CD4-positive, CD25-positive, alpha-beta regulatory T cell (primary cell): Measurements from ENCODE around the gene LRRFIP1. TPM values are rescaled to one million over a fixed set of nuclear protein-coding genes. Genes with fewer than 3 reads are reported as not detected.

Experiments used
- ATAC-seq, 2 donors: fragments of 150-1000 bp; cut with Tn5 transposase; one replicate each; pipeline ENCODE4 v1.10.0; 2021; ENCODE audit warnings: low read depth in 2 of 2, moderate number of reproducible peaks in 2 of 2, moderate library complexity in 1 of 2
- DNase-seq, 3 donors: peaks; one replicate each; pipeline versions ENCODE4 v3.0.0 to v3.0.0-alpha.2; 2012 to 2022; ENCODE audit warnings: mixed read lengths in 1 of 3
- H3K27ac ChIP-seq: one replicate; pipeline ENCODE4 v1.7.0; 2013; ENCODE audit warnings: mild to moderate bottlenecking, low read length; ENCODE audit not compliant: insufficient read depth, poor library complexity, severe bottlenecking
- H3K27me3 ChIP-seq: one replicate; pipeline ENCODE4 v1.7.0; 2013; ENCODE audit warnings: low read length; ENCODE audit not compliant: control insufficient read depth, insufficient read depth
- H3K36me3 ChIP-seq: one replicate; pipeline ENCODE4 v1.7.0; 2013; ENCODE audit warnings: mild to moderate bottlenecking, low read length, moderate library complexity; ENCODE audit not compliant: control insufficient read depth, insufficient read depth
- H3K4me1 ChIP-seq: 2 replicates; pipeline ENCODE4 v1.7.0; 2013; ENCODE audit warnings: mild to moderate bottlenecking, low read length; ENCODE audit not compliant: insufficient read depth, control insufficient read depth, poor library complexity, severe bottlenecking
- H3K4me3 ChIP-seq: one replicate; pipeline ENCODE4 v1.7.0; 2013; ENCODE audit warnings: low read depth, mild to moderate bottlenecking, low read length, moderate library complexity
- H3K9me3 ChIP-seq, 2 experiments: 1 replicate in 1 of 2; 2 replicates in 1 of 2; pipeline ENCODE4 v1.7.0; 2013; ENCODE audit warnings: low read length in 2 of 2, mild to moderate bottlenecking in 1 of 2, moderate library complexity in 1 of 2; ENCODE audit not compliant: control insufficient read depth in 2 of 2
- H3K27ac Mint-ChIP-seq, 3 donors: one replicate each; pipeline ENCODE4 v1.8.0; 2020 to 2022; ENCODE audit warnings: mild to moderate bottlenecking in 3 of 3, mixed read lengths in 3 of 3, moderate library complexity in 2 of 3
- H3K27me3 Mint-ChIP-seq: one replicate; pipeline ENCODE4 v1.8.0; 2022; ENCODE audit warnings: mild to moderate bottlenecking, mixed read lengths
- H3K36me3 Mint-ChIP-seq: one replicate; pipeline ENCODE4 v1.8.0; 2020; ENCODE audit warnings: mixed read lengths
- H3K4me1 Mint-ChIP-seq, 4 donors: one replicate each; pipeline ENCODE4 v1.8.0; 2020 to 2022; ENCODE audit warnings: mixed read lengths in 4 of 4, mild to moderate bottlenecking in 1 of 4
- H3K4me3 Mint-ChIP-seq, 4 donors: one replicate each; pipeline ENCODE4 v1.8.0; 2020 to 2022; ENCODE audit warnings: mild to moderate bottlenecking in 4 of 4, mixed read lengths in 4 of 4, moderate library complexity in 3 of 4
- H3K9me3 Mint-ChIP-seq, 7 donors: one replicate each; pipeline ENCODE4 v1.8.0; 2020 to 2022; ENCODE audit warnings: mixed read lengths in 7 of 7, mild to moderate bottlenecking in 3 of 7, moderate library complexity in 2 of 7
- polyA plus RNA-seq, 4 donors: library from polyadenylated mRNA; unstranded; fragments of 300-500 nt; fragmentation: Illumina TruSeq; gene quantifications; one replicate each; pipeline ENCODE4 v1.2.3, GENCODE V29; 2021
- total RNA-seq: library from RNA; stranded (reverse); gene quantifications from one replicate; pipeline ENCODE4 v1.2.3, GENCODE V29; 2022

The LRRFIP1 gene
- total and polyA plus RNA-seq, 5 donors from 2014 or later, result 69.4 to 183 (median 80.3) TPM

- H3K4me3 ChIP-seq, result no peak overlapping the region
- no peaks in the 10 kb centered on the region for H3K9me3 ChIP-seq
- ATAC-seq, result no peak
- H3K27me3 ChIP-seq, result no peaks in the 10 kb centered on the region
- Mint-ChIP-seq H3K9me3 (no peaks in the 10 kb centered on the region), H3K27me3 (no peaks in the 10 kb centered on the region), H3K27ac (peak overlapping the region in 1 of 3 donors; percentile 72), H3K4me3 (no peak overlapping the region), H3K36me3 (peaks cover 8% of the 10 kb centered on the region), H3K4me1 (peaks cover 39 to 52% (median 44%) of the 10 kb centered on the region in 4 donors)
- H3K36me3 ChIP-seq, result peaks cover 43% of the 10 kb centered on the region
- H3K27ac ChIP-seq, result no peak overlapping the region
- peaks cover 28% of the 10 kb centered on the region for H3K4me1 ChIP-seq
- DNase-seq, result no peak
These were observed 108.4 kb downstream of the LRRFIP1 start for GRCh38 chr2:237735798-237736197.

GRCh38 chr2:237736783-237737182 is 109.4 kb downstream of the LRRFIP1 start:
- peaks cover 21% of the 10 kb centered on the region for H3K4me1 ChIP-seq
- H3K36me3 ChIP-seq, result peaks cover 43% of the 10 kb centered on the region
- ATAC-seq, result no peak
- Mint-ChIP-seq H3K9me3 (no peaks in the 10 kb centered on the region), H3K4me3 (peak overlapping the region in 1 of 4 donors; percentile 15), H3K4me1 (peaks cover 34 to 50% (median 42%) of the 10 kb centered on the region in 4 donors), H3K27ac (peak overlapping the region in 1 of 3 donors; percentile 23), H3K27me3 (no peaks in the 10 kb centered on the region), H3K36me3 (peaks cover 8% of the 10 kb centered on the region)
- H3K4me3 ChIP-seq, result no peak overlapping the region
- no peaks in the 10 kb centered on the region for H3K27me3 ChIP-seq
- H3K9me3 ChIP-seq, result no peaks in the 10 kb centered on the region
- no peak for DNase-seq
- no peak overlapping the region for H3K27ac ChIP-seq

GRCh38 chr2:237737196-237737865 is 109.9 kb downstream of the LRRFIP1 start:
- peaks cover 33 to 51% (median 40%) of the 10 kb centered on the region in 4 donors for H3K4me1 Mint-ChIP-seq
- H3K4me3 Mint-ChIP-seq, result no peak overlapping the region
- H3K36me3 Mint-ChIP-seq, result peaks cover 8% of the 10 kb centered on the region
- Histone ChIP-seq H3K4me3 (no peak overlapping the region), H3K27me3 (no peaks in the 10 kb centered on the region), H3K4me1 (peaks cover 17% of the 10 kb centered on the region), H3K27ac (no peak overlapping the region), H3K36me3 (peaks cover 43% of the 10 kb centered on the region), H3K9me3 (no peaks in the 10 kb centered on the region)
- no peaks in the 10 kb centered on the region for H3K27me3 Mint-ChIP-seq
- H3K9me3 Mint-ChIP-seq, result no peaks in the 10 kb centered on the region
- DNase-seq, result no peak
- no peak for ATAC-seq
- peak overlapping the region; percentile 16 to 87 (median 56) for H3K27ac Mint-ChIP-seq

DNA sequence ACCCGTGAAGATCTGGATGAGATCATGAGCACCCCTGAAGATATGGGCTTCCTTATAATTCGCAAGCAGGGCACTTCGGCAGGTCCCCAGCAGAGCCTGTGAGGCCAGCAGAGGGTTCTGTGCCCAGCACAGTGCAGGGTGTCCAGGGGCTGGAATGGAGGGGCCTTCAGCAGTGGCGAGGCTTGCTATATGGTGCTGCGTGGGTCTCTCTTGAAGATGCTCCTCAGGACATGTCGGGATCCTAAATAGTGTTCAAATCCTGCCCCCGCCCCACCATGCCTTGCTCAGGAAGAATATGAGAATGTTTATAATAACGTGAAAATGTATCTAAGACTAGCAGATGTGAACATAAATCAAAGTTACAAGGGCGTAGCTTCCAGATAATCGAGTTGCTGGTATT is 110.9 kb downstream of the LRRFIP1 start:
- H3K27me3 Mint-ChIP-seq, result no peaks in the 10 kb centered on the region
- peak overlapping the region; percentile 16 to 56 (median 40) for H3K27ac Mint-ChIP-seq
- DNase-seq (no peak), ATAC-seq (no peak)
- H3K4me3 Mint-ChIP-seq, result no peak overlapping the region
- peaks cover 8% of the 10 kb centered on the region for H3K36me3 Mint-ChIP-seq
- peaks cover 27 to 51% (median 38%) of the 10 kb centered on the region in 4 donors for H3K4me1 Mint-ChIP-seq
- H3K9me3 ChIP-seq, result no peaks in the 10 kb centered on the region
- H3K36me3 ChIP-seq, result peaks cover 43% of the 10 kb centered on the region
- no peaks in the 10 kb centered on the region for H3K9me3 Mint-ChIP-seq
- H3K4me1 ChIP-seq, result peaks cover 12% of the 10 kb centered on the region
- H3K27me3 ChIP-seq, result no peaks in the 10 kb centered on the region
- no peak overlapping the region for H3K27ac ChIP-seq
- no peak overlapping the region for H3K4me3 ChIP-seq

GRCh38 chr2:237739101-237739500 is 111.7 kb downstream of the LRRFIP1 start:
- Mint-ChIP-seq H3K4me3 (no peak overlapping the region), H3K9me3 (no peaks in the 10 kb centered on the region), H3K4me1 (peaks cover 25 to 52% (median 40%) of the 10 kb centered on the region in 4 donors), H3K36me3 (peaks cover 8% of the 10 kb centered on the region), H3K27ac (peak overlapping the region in 2 of 3 donors; percentile 65 to 86), H3K27me3 (no peaks in the 10 kb centered on the region)
- no peak overlapping the region for H3K4me3 ChIP-seq
- peaks cover 43% of the 10 kb centered on the region for H3K36me3 ChIP-seq
- H3K4me1 ChIP-seq, result peaks cover 10% of the 10 kb centered on the region
- no peak for ATAC-seq
- no peaks in the 10 kb centered on the region for H3K9me3 ChIP-seq
- H3K27ac ChIP-seq, result no peak overlapping the region
- DNase-seq, result no peak
- H3K27me3 ChIP-seq, result no peaks in the 10 kb centered on the region

DNA sequence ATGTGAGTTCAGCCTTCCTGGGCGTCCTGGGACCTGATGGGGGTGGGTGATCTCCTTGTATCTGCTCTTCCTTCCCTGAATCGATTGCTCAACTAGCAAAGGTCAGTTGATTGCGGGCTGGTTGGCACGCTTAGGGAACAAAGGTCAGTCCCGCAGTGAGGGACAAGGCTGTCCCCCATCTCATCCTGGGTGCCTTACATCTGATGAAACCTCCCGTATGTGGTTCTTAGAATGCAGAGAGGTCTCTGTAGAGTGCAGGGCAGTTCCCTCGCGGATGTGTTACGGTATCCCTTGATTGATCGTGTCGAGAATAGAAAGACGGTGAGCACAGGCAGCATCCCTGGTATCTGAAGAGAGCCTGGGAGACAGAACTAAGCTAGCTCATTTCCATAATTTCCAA is 114.8 kb downstream of the LRRFIP1 start:
- Mint-ChIP-seq H3K4me3 (no peak overlapping the region), H3K9me3 (no peaks in the 10 kb centered on the region), H3K27me3 (no peaks in the 10 kb centered on the region), H3K27ac (peak overlapping the region; percentile 9 to 92 (median 86)), H3K36me3 (peaks cover 7% of the 10 kb centered on the region), H3K4me1 (peaks cover 24 to 61% (median 45%) of the 10 kb centered on the region in 4 donors)
- Histone ChIP-seq H3K4me1 (peaks cover 21% of the 10 kb centered on the region), H3K36me3 (peaks cover 23% of the 10 kb centered on the region), H3K4me3 (no peak overlapping the region), H3K27me3 (no peaks in the 10 kb centered on the region), H3K27ac (no peak overlapping the region), H3K9me3 (no peaks in the 10 kb centered on the region)
- ATAC-seq, result no peak
- no peak for DNase-seq

GRCh38 chr2:237742614-237743013 is 115.2 kb downstream of the LRRFIP1 start:
- H3K27ac Mint-ChIP-seq, result peak overlapping the region; percentile 33 to 92 (median 86)
- Histone ChIP-seq H3K27me3 (no peaks in the 10 kb centered on the region), H3K4me3 (no peak overlapping the region), H3K9me3 (no peaks in the 10 kb centered on the region), H3K4me1 (peaks cover 21% of the 10 kb centered on the region), H3K27ac (no peak overlapping the region), H3K36me3 (peaks cover 23% of the 10 kb centered on the region)
- no peaks in the 10 kb centered on the region for H3K27me3 Mint-ChIP-seq
- no peak overlapping the region for H3K4me3 Mint-ChIP-seq
- DNase-seq, result no peak
- no peak for ATAC-seq
- no peaks in the 10 kb centered on the region for H3K9me3 Mint-ChIP-seq
- H3K36me3 Mint-ChIP-seq, result peaks cover 7% of the 10 kb centered on the region
- H3K4me1 Mint-ChIP-seq, result peaks cover 24 to 61% (median 44%) of the 10 kb centered on the region in 4 donors

GRCh38 chr2:237743024-237743423 is 115.6 kb downstream of the LRRFIP1 start:
- peaks cover 23% of the 10 kb centered on the region for H3K36me3 ChIP-seq
- Mint-ChIP-seq H3K27me3 (no peaks in the 10 kb centered on the region), H3K27ac (peak overlapping the region in 2 of 3 donors; percentile 86 to 92), H3K4me3 (peak overlapping the region in 1 of 4 donors; percentile 22), H3K9me3 (no peaks in the 10 kb centered on the region), H3K4me1 (peaks cover 21 to 61% (median 42%) of the 10 kb centered on the region in 4 donors), H3K36me3 (peaks cover 4% of the 10 kb centered on the region)
- no peak for DNase-seq
- H3K27me3 ChIP-seq, result no peaks in the 10 kb centered on the region
- H3K9me3 ChIP-seq, result no peaks in the 10 kb centered on the region
- no peak overlapping the region for H3K4me3 ChIP-seq
- no peak for ATAC-seq
- H3K4me1 ChIP-seq, result peaks cover 21% of the 10 kb centered on the region
- H3K27ac ChIP-seq, result no peak overlapping the region
